ENCODE data around the gene MITF. TPM values are rescaled to one million over a fixed set of nuclear protein-coding genes. Genes with fewer than 3 reads are reported as not detected.

The MITF gene
- total and polyA plus RNA-seq, 2 of the 4 experiments (the other 2 are of a cell fraction), result 6.5 to 16.7 TPM

GRCh38 chr3:69941037-69941436 is 201.8 kb downstream of the MITF start:
- CTCF ChIA-PET, result no interaction called here
- no peak overlapping the region; the same call in 1 of the 2 replicates for H3K56ac ChIP-seq (ENCODE audit: extremely low read depth, insufficient read depth, low read length)
- H3K9me3 ChIP-seq (ENCODE audit: control insufficient read depth, insufficient read depth, low read length), result no peaks in the 10 kb centered on the region
- no CpG with 5 or more reads among the region's 3 CpGs for WGBS, 2 experiments (ENCODE audit: extremely low coverage in 2 of 2, insufficient read length in 1 of 2)
- peak overlapping the region; percentile 77; the same call in 1 of the 2 replicates for H3K4ac ChIP-seq (ENCODE audit: low read depth, low read length)
- H2AK9ac ChIP-seq (replicated peaks; ENCODE audit: low read depth, low read length, poor library complexity), result no peak overlapping the region
- H3K36me3 ChIP-seq (ENCODE audit: control insufficient read depth, insufficient read depth, low read length), result peaks cover 11% of the 10 kb centered on the region
- peak overlapping the region; percentile 80; the same call in 1 of the 3 replicates for H2BK15ac ChIP-seq (ENCODE audit: low read depth, low read length)
- peaks cover 7% of the 10 kb centered on the region for H3K9me1 ChIP-seq (ENCODE audit: insufficient read depth, low read length)
- H4K91ac ChIP-seq (ENCODE audit: insufficient read depth, low read depth, low read length), result peak overlapping the region; percentile 93
- 0 out of 2 replicates have a peak overlapping the region, but pooled peaks have one; percentile 73 for H3K14ac ChIP-seq (replicated peaks; ENCODE audit: low read depth, low read length)
- H2BK5ac ChIP-seq (ENCODE audit: low read depth, low read length, poor library complexity, severe bottlenecking), result peak overlapping the region; percentile 99
- ATAC-seq (ENCODE audit: low read depth) (no peak), DNase-seq (peak; percentile 59)
- H3K27me3 ChIP-seq (ENCODE audit: control insufficient read depth, insufficient read depth, low read length), result no peaks in the 10 kb centered on the region
- H3K4me3 ChIP-seq (ENCODE audit: insufficient read depth, low read depth, low read length), result no peak overlapping the region
- H3K4me1 ChIP-seq (ENCODE audit: control insufficient read depth, insufficient read depth, low read length), result peaks cover 7% of the 10 kb centered on the region
- peak overlapping the region; percentile 70; the same call in 1 of the 2 replicates for H4K5ac ChIP-seq (ENCODE audit: low read depth, low read length)
- H2BK120ac ChIP-seq (ENCODE audit: low read depth, low read length), result peak overlapping the region; percentile 90
- no peaks in the 10 kb centered on the region for H4K20me1 ChIP-seq (ENCODE audit: insufficient read depth, low read length)
- peak overlapping the region; percentile 56 to 68; a peak in 2 of 4 replicates for H4K8ac ChIP-seq (ENCODE audit: low read depth in 2 of 2, low read length in 2 of 2)
- H3K27ac ChIP-seq (ENCODE audit: insufficient read depth, low read length), result peak overlapping the region; percentile 27; the same call in 1 of the 2 replicates
- intact Hi-C loops (cut with micrococcal nuclease), result loop anchor here (10.0 kb wide), 1 partner anchor 856 kb away; the partner anchor contains the start of genes ARL6IP5 and UBA3
- BruUV-seq (replicated peaks), result no TSS peak
- in situ Hi-C loops (cut with MboI; ENCODE audit: low sequenced_read_pairs), result loop anchor here (10.0 kb wide), 1 partner anchor 136 kb away; no protein-coding TSS in a partner anchor
- POLR2A ChIA-PET (ENCODE audit: unreplicated experiment), result no interaction called here
- dilution Hi-C loops (cut with HindIII; ENCODE audit: low sequenced_read_pairs, unreplicated experiment), result loop anchor here (25.0 kb wide), 1 partner anchor 254 kb away; no protein-coding TSS in a partner anchor
- peak overlapping the region; percentile 90; the same call in 1 of the 2 replicates for H2BK20ac ChIP-seq (ENCODE audit: low read depth, low read length)
- peak overlapping the region; percentile 86; the same call in 1 of the 2 replicates for H2AK5ac ChIP-seq (ENCODE audit: low read depth, low read length)
- H3K79me1 ChIP-seq (ENCODE audit: low read depth in 1 of 2, low read length in 2 of 2), result peaks cover 3 to 13% of the 10 kb centered on the region in 2 experiments; a peak in 2 of 4 replicates
- TF ChIP-seq CEBPB (IDR thresholded peaks at IDR 0.05; ENCODE audit: low read depth, low read length), result peak; percentile 75
- TF ChIP-seq, protein P1, sequence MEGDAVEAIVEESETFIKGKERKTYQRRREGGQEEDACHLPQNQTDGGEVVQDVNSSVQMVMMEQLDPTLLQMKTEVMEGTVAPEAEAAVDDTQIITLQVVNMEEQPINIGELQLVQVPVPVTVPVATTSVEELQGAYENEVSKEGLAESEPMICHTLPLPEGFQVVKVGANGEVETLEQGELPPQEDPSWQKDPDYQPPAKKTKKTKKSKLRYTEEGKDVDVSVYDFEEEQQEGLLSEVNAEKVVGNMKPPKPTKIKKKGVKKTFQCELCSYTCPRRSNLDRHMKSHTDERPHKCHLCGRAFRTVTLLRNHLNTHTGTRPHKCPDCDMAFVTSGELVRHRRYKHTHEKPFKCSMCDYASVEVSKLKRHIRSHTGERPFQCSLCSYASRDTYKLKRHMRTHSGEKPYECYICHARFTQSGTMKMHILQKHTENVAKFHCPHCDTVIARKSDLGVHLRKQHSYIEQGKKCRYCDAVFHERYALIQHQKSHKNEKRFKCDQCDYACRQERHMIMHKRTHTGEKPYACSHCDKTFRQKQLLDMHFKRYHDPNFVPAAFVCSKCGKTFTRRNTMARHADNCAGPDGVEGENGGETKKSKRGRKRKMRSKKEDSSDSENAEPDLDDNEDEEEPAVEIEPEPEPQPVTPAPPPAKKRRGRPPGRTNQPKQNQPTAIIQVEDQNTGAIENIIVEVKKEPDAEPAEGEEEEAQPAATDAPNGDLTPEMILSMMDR (conservative IDR thresholded peaks at IDR 0.05; ENCODE audit: low read depth, low read length), result no peak
- peak overlapping the region; percentile 95 for H3K18ac ChIP-seq (ENCODE audit: low read depth, low read length)
- H3K4me2 ChIP-seq (ENCODE audit: low read depth, low read length), result no peak overlapping the region
- no peak overlapping the region for H3K9ac ChIP-seq (ENCODE audit: low read depth, low read length)
- no peak overlapping the region for H3K23ac ChIP-seq (ENCODE audit: low read depth, low read length)
- no peak overlapping the region for H2AFZ ChIP-seq (replicated peaks; ENCODE audit: low read length, poor library complexity)

Measured in IMR-90 (cell line).